A549 (cell line): ENCODE results near the gene OGDH. TPM values are rescaled to one million over a fixed set of nuclear protein-coding genes. Genes with fewer than 3 reads are reported as not detected.
A peak's percentile ranks its signal among the peaks of the same experiment; 100 is the strongest.

Experiments used
- ATAC-seq, 2 experiments: fragments of 200-7000 bp in 1 of 2; fragments of >200 bp in 1 of 2; cut with Nextera tagmentation in 1 of 2; cut with Tn5 transposase in 1 of 2; 3 replicates each; pipeline versions ENCODE4 v1.8.0 to v1.9.1; 2018 to 2020; ENCODE audit warnings: mild to moderate bottlenecking in 1 of 2, moderate library complexity in 1 of 2
- CTCF ChIA-PET: fragments of 300-600 bp; sonication (Branson Sonifier 250); formaldehyde crosslinking; extraction: SDS; loops from one replicate; lab custom pipeline; 2021; ENCODE audit warnings: antibody characterized with exemption, inconsistent platforms; lab: Yijun Ruan, JAX
- POLR2A ChIA-PET: fragments of 350-600 bp; formaldehyde crosslinking; extraction: SDS; loops from one replicate; lab custom pipeline; 2021; ENCODE audit warnings: antibody characterized with exemption, inconsistent platforms; lab: Yijun Ruan, JAX
- DNase-seq, 2 experiments: peaks; one replicate each; pipeline versions ENCODE4 v3.0.0 to v3.0.0-alpha.2; 2011 to 2016; ENCODE audit warnings: low read depth in 1 of 2, low spot score in 1 of 2
- FAIRE-seq: peaks from 2 replicates; lab custom pipeline; 2011; peaks lifted over from hg19 to GRCh38; lab: Jason Lieb, UNC
- H3K27ac ChIP-seq, 2 experiments: fragments of >200 bp; sonication (Bioruptor Twin); formaldehyde crosslinking; 3 replicates each; pipeline ENCODE4 v1.5.1; 2016 to 2017
- H3K4me1 ChIP-seq: fragments of >200 bp; sonication (Bioruptor Twin); formaldehyde crosslinking; 3 replicates; pipeline ENCODE4 v1.6.1; 2016
- H3K4me2 ChIP-seq: fragments of >200 bp; sonication (Bioruptor Twin); formaldehyde crosslinking; 3 replicates; pipeline ENCODE4 v1.6.1; 2016
- H3K4me3 ChIP-seq: fragments of >200 bp; sonication (Bioruptor Twin); formaldehyde crosslinking; 3 replicates; pipeline ENCODE4 v1.5.1; 2016
- H3K9me3 ChIP-seq: fragments of >200 bp; sonication (Bioruptor Twin); formaldehyde crosslinking; 3 replicates; pipeline ENCODE4 v1.6.1; 2016
- ATOH8 ChIP-seq: fragments of 250-450 bp; sonication (Bioruptor Pico); IDR thresholded peaks from 2 replicates; pipeline ENCODE4 v1.5.0; 2020; ENCODE audit warnings: low read depth, mild to moderate bottlenecking, moderate library complexity
- BCL3 ChIP-seq: fragments of >200 bp; sonication (Bioruptor Twin); formaldehyde crosslinking; IDR thresholded peaks from 3 replicates; pipeline ENCODE4 v1.6.1; 2016
- CBX2 ChIP-seq: fragments of 200-600 bp; sonication (generic); IDR thresholded peaks from 2 replicates; pipeline ENCODE4 v1.6.1; 2016; ENCODE audit warnings: low read depth, mild to moderate bottlenecking, borderline replicate concordance
- CHD4 ChIP-seq: fragments of 200-600 bp; sonication (generic); IDR thresholded peaks from 2 replicates; pipeline ENCODE4 v1.6.1; 2016; ENCODE audit warnings: antibody characterized with exemption, mild to moderate bottlenecking, borderline replicate concordance
- EP300 ChIP-seq, 2 experiments: fragments of >200 bp; sonication (Bioruptor Twin); formaldehyde crosslinking; IDR thresholded peaks; 2 replicates in 1 of 2; 3 replicates in 1 of 2; pipeline ENCODE4 v1.6.1; 2016 to 2017
- FOSB ChIP-seq: fragments of 250-450 bp; sonication (Bioruptor Pico); IDR thresholded peaks from 2 replicates; pipeline ENCODE4 v1.5.0; 2020; ENCODE audit warnings: mild to moderate bottlenecking, moderate library complexity
- HEYL ChIP-seq: fragments of 250-450 bp; sonication (Bioruptor Pico); IDR thresholded peaks from 2 replicates; pipeline ENCODE4 v1.8.0; 2021; ENCODE audit warnings: mild to moderate bottlenecking, moderate library complexity
- HMGXB4 ChIP-seq: fragments of 250-450 bp; sonication (Bioruptor Pico); IDR thresholded peaks from 2 replicates; pipeline ENCODE4 v1.5.0; 2021; ENCODE audit warnings: mild to moderate bottlenecking, moderate library complexity, borderline replicate concordance
- HOXA7 ChIP-seq: fragments of 250-450 bp; sonication (Bioruptor Pico); IDR thresholded peaks from 2 replicates; pipeline ENCODE4 v1.5.0; 2020; ENCODE audit warnings: mild to moderate bottlenecking, moderate library complexity
- HOXB13 ChIP-seq: fragments of 250-450 bp; sonication (Bioruptor Pico); IDR thresholded peaks from 2 replicates; pipeline ENCODE4 v1.5.0; 2020; ENCODE audit warnings: low read depth, mild to moderate bottlenecking, moderate library complexity
- JUN ChIP-seq, 2 experiments: fragments of >200 bp; sonication (Bioruptor Twin); formaldehyde crosslinking; IDR thresholded peaks; 2 replicates in 1 of 2; 3 replicates in 1 of 2; pipeline ENCODE4 v1.6.1; 2016 to 2017
- KDM5A ChIP-seq: fragments of 200-600 bp; sonication (generic); IDR thresholded peaks from 2 replicates; pipeline ENCODE4 v1.6.1; 2016; ENCODE audit warnings: antibody characterized with exemption, mild to moderate bottlenecking
- MAZ ChIP-seq: fragments of 150-350 bp; IDR thresholded peaks from 2 replicates; pipeline ENCODE4 v1.6.1; 2014; ENCODE audit warnings: antibody characterized with exemption, low read depth, low read length, borderline replicate concordance
- NFE2L2 ChIP-seq: fragments of 150-350 bp; conservative IDR thresholded peaks from 2 replicates; pipeline ENCODE4 v1.6.1; 2014; ENCODE audit warnings: low read length
- NPAS2 ChIP-seq: fragments of 250-450 bp; sonication (Bioruptor Pico); IDR thresholded peaks from 2 replicates; pipeline ENCODE4 v1.8.0; 2022; ENCODE audit warnings: mild to moderate bottlenecking, moderate library complexity, borderline replicate concordance
- POLR2AphosphoS2 ChIP-seq: conservative IDR thresholded peaks from 2 replicates; pipeline ENCODE4 v1.6.1; 2012; ENCODE audit warnings: low read length, improper control_type of control experiment, inconsistent platforms
- REST ChIP-seq: fragments of 200-600 bp; sonication (generic); IDR thresholded peaks from 2 replicates; pipeline ENCODE4 v1.6.1; 2016; ENCODE audit warnings: antibody characterized with exemption, mild to moderate bottlenecking, moderate library complexity
- SREBF2 ChIP-seq: fragments of 450-650 bp; IDR thresholded peaks from 2 replicates; pipeline ENCODE4 v1.6.1; 2014; ENCODE audit warnings: mild to moderate bottlenecking, moderate library complexity
- TP53 ChIP-seq: fragments of 250-450 bp; sonication (Bioruptor Pico); IDR thresholded peaks from 2 replicates; pipeline ENCODE4 v1.5.0; 2021; ENCODE audit warnings: mild to moderate bottlenecking, moderate library complexity
- ZC3H11A ChIP-seq: fragments of 450-650 bp; IDR thresholded peaks from 2 replicates; pipeline ENCODE4 v1.6.1; 2014; ENCODE audit warnings: antibody characterized with exemption, mild to moderate bottlenecking
- WGBS: methylation state at CpG from one replicate; pipeline ENCODE4 v1.1.6; 2017; ENCODE audit errors: missing lambda C conversion rate; 5-methylcytosine and 5-hydroxymethylcytosine counted together
- polyA plus RNA-seq, 4 experiments: library from polyadenylated mRNA; depleted of rRNA in 3 of 4; stranded (reverse); fragments of >200 nt; fragmentation: RNase III in 1 of 4; extraction: RNeasy Plus Mini Kit Qiagen cat#74134 plus additional on column Dnase treatment in 1 of 4; gene quantifications; 2 replicates in 3 of 4; 3 replicates in 1 of 4; pipeline ENCODE4 v1.2.3, GENCODE V29; 2011 to 2017

OGDH gene
- polyA plus RNA-seq, 2 of the 4 experiments (the other 2 are of a cell fraction), result 32.5 to 38.8 TPM

- no peak for TF ChIP-seq ATOH8 (CRISPR knock-in tag)
- TF ChIP-seq, all 56 proteins: peak for 0
These were observed 144.0 kb downstream of the OGDH start (continued) for GRCh38 chr7:44750424-44750823.

- CTCF ChIA-PET, result interaction anchor here (1.4 to 3.5 kb wide), 4 partner anchors 16 to 163 kb away, joined by 3 to 11 read pairs (median 5); partner anchors contain the start of genes H2AZ2 and OGDH
- no peak for FAIRE-seq
- ATAC-seq, result no peak
These were observed 144.6 kb downstream of the OGDH start for GRCh38 chr7:44750921-44751571.

More at GRCh38 chr7:44750921-44751571, 144.6 kb downstream of the OGDH start:
- 76% methylated on average over 5 of the region's 6 CpGs for WGBS
- H3K9me3 ChIP-seq, result no peaks in the 10 kb centered on the region
- H3K4me3 ChIP-seq, result no peak overlapping the region
- H3K4me2 ChIP-seq, result 0 out of 3 replicates have a peak overlapping the region, but pooled peaks have one; percentile 84
- POLR2A ChIA-PET, result interaction anchor here (1.1 kb wide), 1 partner anchor 97 kb away, joined by 3 read pairs; the partner anchor contains the start of gene H2AZ2
- no peak for TF ChIP-seq HOXA7 (CRISPR knock-in tag)
- no peak for TF ChIP-seq HMGXB4 (CRISPR knock-in tag)
- no peak for TF ChIP-seq TP53 (CRISPR knock-in tag)
- TF ChIP-seq REST, result no peak
- TF ChIP-seq HEYL (CRISPR knock-in tag), result no peak
- no peak for TF ChIP-seq CBX2
- TF ChIP-seq BCL3, result no peak
- no peak for TF ChIP-seq NPAS2 (CRISPR knock-in tag)
- no peak for TF ChIP-seq SREBF2
- no peak for TF ChIP-seq FOSB (CRISPR knock-in tag)
- TF ChIP-seq KDM5A, result no peak
- no peak for TF ChIP-seq NFE2L2
- no peak for TF ChIP-seq EP300 (IDR thresholded peaks at IDR 0.05)
- no peak for TF ChIP-seq CHD4
- TF ChIP-seq POLR2AphosphoS2, result no peak
- TF ChIP-seq JUN (IDR thresholded peaks at IDR 0.05), result no peak
- TF ChIP-seq ZC3H11A, result no peak
- TF ChIP-seq MAZ, result no peak
- TF ChIP-seq HOXB13 (CRISPR knock-in tag), result no peak
- no peak overlapping the region for H3K27ac ChIP-seq
- DNase-seq, result no peak
- H3K4me1 ChIP-seq, result peaks cover 32% of the 10 kb centered on the region
